NT2/D1 (cell line): ENCODE results near the gene ANKRD30A.

Experiments used
- DNase-seq: peaks from one replicate; pipeline ENCODE4 v3.0.0-alpha.2; 2011; ENCODE audit warnings: low read depth, low spot score
- H3K27me3 ChIP-seq: 2 replicates; pipeline ENCODE4 v1.6.0; 2011; ENCODE audit warnings: mild to moderate bottlenecking; ENCODE audit not compliant: insufficient read length, insufficient read depth
- H3K36me3 ChIP-seq: 2 replicates; pipeline ENCODE4 v1.6.1; 2011; ENCODE audit warnings: mild to moderate bottlenecking, low read length, mixed read lengths; ENCODE audit not compliant: insufficient read depth, insufficient read length
- H3K4me1 ChIP-seq: 2 replicates; pipeline ENCODE4 v1.5.1; 2011; ENCODE audit not compliant: insufficient read depth, insufficient read length
- H3K4me3 ChIP-seq: 2 replicates; pipeline ENCODE4 v1.5.1; 2011; ENCODE audit warnings: low read depth; ENCODE audit not compliant: insufficient read length
- H3K9ac ChIP-seq: 2 replicates; pipeline ENCODE4 v1.6.0; 2011; ENCODE audit warnings: low read depth; ENCODE audit not compliant: insufficient read length
- H3K9me3 ChIP-seq: 2 replicates; pipeline ENCODE4 v1.5.1; 2011; ENCODE audit warnings: mild to moderate bottlenecking, low read length; ENCODE audit not compliant: insufficient read depth
- SUZ12 ChIP-seq: IDR thresholded peaks from 2 replicates; pipeline ENCODE4 v1.6.1; 2011; ENCODE audit not compliant: insufficient read length, insufficient read depth; ENCODE audit errors: extremely low read depth
- YY1 ChIP-seq: IDR thresholded peaks from 2 replicates; pipeline ENCODE4 v1.6.1; 2011; ENCODE audit not compliant: insufficient read length, insufficient read depth
- ZNF274 ChIP-seq: IDR thresholded peaks from 2 replicates; pipeline ENCODE4 v1.6.1; 2011; ENCODE audit warnings: mild to moderate bottlenecking, low read depth, low read length

The ANKRD30A gene

DNA sequence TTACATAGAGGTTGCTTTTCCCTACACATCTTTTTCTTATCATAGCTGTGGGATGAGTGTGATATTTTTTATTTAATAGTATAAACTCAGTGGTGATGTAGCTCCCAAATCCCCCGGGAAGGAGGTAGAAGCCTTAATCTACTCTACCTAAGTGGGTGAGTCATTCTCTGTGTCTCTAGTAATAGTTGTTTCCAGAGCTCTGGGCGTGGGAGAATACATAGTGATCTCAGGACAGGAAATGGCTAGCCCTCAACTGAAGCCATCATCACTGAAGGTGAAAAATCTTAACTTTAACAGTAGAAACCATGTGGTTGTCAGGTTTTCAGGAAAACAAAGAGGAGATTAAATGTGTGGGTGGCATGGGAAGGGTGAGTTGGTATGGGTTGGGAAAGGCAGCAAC lies 278.4 kb downstream of the ANKRD30A start:
- no peaks in the 10 kb centered on the region for H3K36me3 ChIP-seq
- no peak for TF ChIP-seq YY1
- TF ChIP-seq SUZ12 = no peak
- TF ChIP-seq ZNF274 = no peak
- H3K27me3 ChIP-seq = no peaks in the 10 kb centered on the region
- no peak for DNase-seq
- H3K4me1 ChIP-seq = no peaks in the 10 kb centered on the region
- no peaks in the 10 kb centered on the region for H3K9me3 ChIP-seq
- H3K9ac ChIP-seq = no peak overlapping the region
- H3K4me3 ChIP-seq = no peak overlapping the region
